A673 (cell line): ENCODE measurements around the gene GAS2.

Experiments
- CTCF ChIP-seq: fragments of 300-800, 200-600 bp; sonication (generic); conservative IDR thresholded peaks from 2 replicates; pipeline ENCODE4 v1.5.1; 2017; ENCODE audit warnings: low read depth, mild to moderate bottlenecking, antibody characterized with exemption, low read length, moderate library complexity, mixed read lengths
- EZH2 ChIP-seq: fragments of 200-600 bp; sonication (generic); IDR thresholded peaks from 2 replicates; pipeline ENCODE4 v1.6.1; 2017; ENCODE audit warnings: borderline replicate concordance, low read depth, mild to moderate bottlenecking, mixed read lengths, antibody characterized with exemption, low read length; ENCODE audit not compliant: poor library complexity, severe bottlenecking

DNA sequence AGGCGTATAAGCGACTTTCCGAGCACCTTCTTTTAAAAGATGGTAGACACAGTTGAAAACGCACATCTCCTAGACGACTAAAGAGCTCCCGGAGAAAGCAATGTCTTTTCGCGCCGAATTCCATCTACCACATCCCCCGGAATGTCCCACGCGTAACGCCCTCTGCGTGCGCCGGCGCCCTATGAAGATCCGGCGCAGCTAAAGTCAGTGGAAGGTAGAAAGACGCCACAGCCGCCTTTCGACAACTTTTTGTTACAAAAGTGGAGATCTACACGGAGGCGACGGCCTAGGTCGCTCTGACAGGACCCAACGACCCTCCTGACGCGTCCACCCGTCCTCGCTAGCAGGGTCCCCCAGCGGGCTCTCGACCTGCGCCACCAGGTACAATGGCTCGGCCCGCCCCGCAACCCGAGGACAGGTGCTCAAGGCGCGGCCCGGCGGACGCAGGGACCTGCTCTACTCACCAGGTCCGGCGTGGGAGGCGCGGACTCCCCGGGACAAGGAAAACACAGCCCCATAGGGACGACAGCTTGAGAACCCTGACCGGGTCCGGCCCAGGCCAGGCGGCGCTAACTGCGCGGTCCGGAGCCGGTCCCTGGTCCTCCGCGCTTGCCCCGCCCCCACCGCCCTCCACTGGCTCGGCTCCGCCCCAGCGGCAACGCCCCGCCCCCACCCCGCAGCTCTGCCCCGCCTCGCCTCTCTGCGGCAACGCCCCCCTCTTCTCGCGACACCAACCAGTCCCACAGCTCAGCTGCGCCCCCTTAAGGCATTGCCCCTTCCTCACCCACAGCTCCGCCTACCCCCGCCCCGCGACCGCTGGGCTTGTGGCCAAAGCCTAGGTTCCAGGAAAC, 163.0 kb downstream of the GAS2 start, which contains the start of gene SVIP:
- TF ChIP-seq CTCF (peak; percentile 81), EZH2 (no peak)
